GM18867 (cell line): ENCODE measurements around the gene PROZ.
"Not testable (repeated sequence)": the region's sequence is repeated elsewhere in the genome, so short reads cannot be mapped to it uniquely, and the experiment has no call there.

Source experiments
- ATAC-seq: cut with Tn5 transposase; IDR thresholded peaks from one replicate; pipeline ENCODE4 v1.9.1; 2021; ENCODE audit warnings: mild to moderate bottlenecking, moderate library complexity; ENCODE audit not compliant: unreplicated experiment

The PROZ gene, protein sequence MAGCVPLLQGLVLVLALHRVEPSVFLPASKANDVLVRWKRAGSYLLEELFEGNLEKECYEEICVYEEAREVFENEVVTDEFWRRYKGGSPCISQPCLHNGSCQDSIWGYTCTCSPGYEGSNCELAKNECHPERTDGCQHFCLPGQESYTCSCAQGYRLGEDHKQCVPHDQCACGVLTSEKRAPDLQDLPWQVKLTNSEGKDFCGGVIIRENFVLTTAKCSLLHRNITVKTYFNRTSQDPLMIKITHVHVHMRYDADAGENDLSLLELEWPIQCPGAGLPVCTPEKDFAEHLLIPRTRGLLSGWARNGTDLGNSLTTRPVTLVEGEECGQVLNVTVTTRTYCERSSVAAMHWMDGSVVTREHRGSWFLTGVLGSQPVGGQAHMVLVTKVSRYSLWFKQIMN

GRCh38 chr13:113157929-113158747 lies at the start of gene PROZ:
Gene PROZ, plus strand, starts transcription at chr13:113158648. Its CDS starts 13 bp downstream, at chr13:113158661.
- ATAC-seq, result no peak

- no peak for ATAC-seq
Measured at GRCh38 chr13:113109151-113110047, 49.0 kb upstream of the PROZ start.

GRCh38 chr13:113110048-113110851 lies 48.2 kb upstream of the PROZ start:
- no peak for ATAC-seq

- ATAC-seq, result no peak
Measured at GRCh38 chr13:113110852-113111315, 47.6 kb upstream of the PROZ start.

DNA sequence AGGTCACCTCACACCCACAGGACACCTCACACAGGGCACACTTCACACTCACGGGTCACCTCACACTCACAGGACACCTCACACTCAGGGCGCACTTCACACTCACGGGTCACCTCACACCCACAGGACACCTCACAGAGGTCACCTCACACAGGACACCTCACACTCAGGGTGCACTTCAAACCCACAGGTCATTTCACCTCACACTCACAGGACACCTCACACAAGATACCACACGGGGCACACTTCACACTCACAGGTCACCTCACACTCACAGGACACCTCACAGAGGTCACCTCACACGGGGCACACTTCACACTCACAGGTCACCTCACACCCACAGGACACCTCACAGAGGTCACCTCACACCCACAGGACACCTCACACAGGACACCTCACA lies 46.6 kb upstream of the PROZ start:
- not testable (repeated sequence) for ATAC-seq

- not testable (repeated sequence) for ATAC-seq
Measured at GRCh38 chr13:113112475-113112874, 46.0 kb upstream of the PROZ start.

- no peak for ATAC-seq
Measured at GRCh38 chr13:113112893-113113845, 45.3 kb upstream of the PROZ start.

GRCh38 chr13:113113846-113114271 lies 44.6 kb upstream of the PROZ start:
- no peak for ATAC-seq

GRCh38 chr13:113114511-113115362 lies 43.7 kb upstream of the PROZ start:
- no peak for ATAC-seq

GRCh38 chr13:113115363-113116205 lies 42.9 kb upstream of the PROZ start:
- no peak for ATAC-seq

- ATAC-seq, result no peak
Measured at GRCh38 chr13:113116206-113116800, 42.1 kb upstream of the PROZ start.

- ATAC-seq, result no peak
Measured at GRCh38 chr13:113116871-113117271, 41.6 kb upstream of the PROZ start.

- no peak for ATAC-seq
Measured at GRCh38 chr13:113117335-113117872, 41.0 kb upstream of the PROZ start.

- ATAC-seq, result no peak
Measured at GRCh38 chr13:113117911-113118260, 40.6 kb upstream of the PROZ start.

GRCh38 chr13:113118261-113119021 lies 40.0 kb upstream of the PROZ start:
- ATAC-seq, result no peak
